Liver (tissue), 9 donors: ENCODE results near the gene PARP16. TPM values are rescaled to one million over a fixed set of nuclear protein-coding genes. Genes with fewer than 3 reads are reported as not detected.

Experiments used
- DNase-seq: peaks from one replicate; pipeline ENCODE4 v3.0.0-alpha.2; 2017; ENCODE audit warnings: low spot score
- H3K27ac ChIP-seq, 2 donors: one replicate each; pipeline ENCODE4 v1.7.0; 2013; ENCODE audit warnings: inconsistent platforms in 2 of 2, low read length in 2 of 2, control low read depth in 1 of 2, low read depth in 1 of 2, mild to moderate bottlenecking in 1 of 2
- H3K27me3 ChIP-seq, 4 donors: one replicate each; pipeline versions ENCODE4 v1.6.1 to v1.7.0; 2013; ENCODE audit warnings: low read length in 3 of 4, inconsistent platforms in 1 of 4, mild to moderate bottlenecking in 1 of 4, moderate library complexity in 1 of 4; ENCODE audit not compliant: control insufficient read depth in 4 of 4, insufficient read depth in 4 of 4
- H3K36me3 ChIP-seq, 4 donors: one replicate each; pipeline versions ENCODE4 v1.6.1 to v1.7.0; 2013; ENCODE audit warnings: low read length in 3 of 4, mild to moderate bottlenecking in 3 of 4, low read depth in 1 of 4, moderate library complexity in 1 of 4; ENCODE audit not compliant: control insufficient read depth in 4 of 4, insufficient read depth in 3 of 4
- H3K4me1 ChIP-seq, 4 donors: one replicate each; pipeline versions ENCODE4 v1.6.1 to v1.7.0; 2013; ENCODE audit warnings: low read length in 3 of 4, mild to moderate bottlenecking in 3 of 4, moderate library complexity in 1 of 4; ENCODE audit not compliant: control insufficient read depth in 4 of 4, insufficient read depth in 4 of 4
- H3K4me3 ChIP-seq, 3 donors: one replicate each; pipeline versions ENCODE4 v1.6.1 to v1.7.0; 2013; ENCODE audit warnings: low read length in 3 of 3, control low read depth in 1 of 3, low read depth in 1 of 3, mild to moderate bottlenecking in 1 of 3
- H3K9ac ChIP-seq, 2 donors: one replicate each; pipeline ENCODE4 v1.7.0; 2013; ENCODE audit warnings: low read length in 2 of 2, mild to moderate bottlenecking in 2 of 2, moderate library complexity in 2 of 2, control low read depth in 1 of 2, low read depth in 1 of 2
- H3K9me3 ChIP-seq, 4 donors: one replicate each; pipeline versions ENCODE4 v1.6.1 to v1.7.0; 2013; ENCODE audit warnings: low read length in 3 of 4; ENCODE audit not compliant: control insufficient read depth in 4 of 4
- ATF3 ChIP-seq: IDR thresholded peaks from 2 replicates; pipeline ENCODE4 v1.6.1; 2016; ENCODE audit warnings: antibody characterized with exemption
- CTCF ChIP-seq: fragments of 150-350 bp; IDR thresholded peaks from 2 replicates; pipeline ENCODE4 v1.5.1; 2017; ENCODE audit warnings: improper control_type of control experiment, low read depth, low read length; ENCODE audit not compliant: missing input control
- EGR1 ChIP-seq, 2 donors: IDR thresholded peaks; 2 replicates each; pipeline ENCODE4 v1.6.1; 2016 to 2018; ENCODE audit warnings: antibody characterized with exemption in 2 of 2, low read depth in 2 of 2
- FOXA1 ChIP-seq: IDR thresholded peaks from 2 replicates; pipeline ENCODE4 v1.6.1; 2016; ENCODE audit warnings: antibody characterized with exemption
- FOXA2 ChIP-seq: IDR thresholded peaks from 2 replicates; pipeline ENCODE4 v1.6.1; 2016; ENCODE audit warnings: antibody characterized with exemption
- GABPA ChIP-seq, 2 donors: IDR thresholded peaks in 1 of 2; conservative IDR thresholded peaks in 1 of 2; 2 replicates each; pipeline ENCODE4 v1.6.1; 2016; ENCODE audit warnings: antibody characterized with exemption in 2 of 2, mild to moderate bottlenecking in 1 of 2, moderate library complexity in 1 of 2
- HNF4A ChIP-seq, 2 donors: conservative IDR thresholded peaks; 2 replicates each; pipeline ENCODE4 v1.6.1; 2016; ENCODE audit warnings: antibody characterized with exemption in 2 of 2, mild to moderate bottlenecking in 2 of 2
- HNF4G ChIP-seq: IDR thresholded peaks from 2 replicates; pipeline ENCODE4 v1.6.1; 2016; ENCODE audit warnings: antibody characterized with exemption
- JUND ChIP-seq, 2 donors: IDR thresholded peaks; 2 replicates each; pipeline ENCODE4 v1.6.1; 2016; ENCODE audit warnings: antibody characterized with exemption in 2 of 2
- MAX ChIP-seq: IDR thresholded peaks from 2 replicates; pipeline ENCODE4 v1.6.1; 2016; ENCODE audit warnings: antibody characterized with exemption
- NR2F2 ChIP-seq: IDR thresholded peaks from 2 replicates; pipeline ENCODE4 v1.6.1; 2016; ENCODE audit warnings: antibody characterized with exemption
- RAD21 ChIP-seq, 2 donors: IDR thresholded peaks; 2 replicates each; pipeline ENCODE4 v1.6.1; 2016; ENCODE audit warnings: antibody characterized with exemption in 2 of 2, mild to moderate bottlenecking in 2 of 2
- REST ChIP-seq: IDR thresholded peaks from 2 replicates; pipeline ENCODE4 v1.6.1; 2016; ENCODE audit warnings: antibody characterized with exemption, mild to moderate bottlenecking
- RXRA ChIP-seq, 2 donors: IDR thresholded peaks; 2 replicates each; pipeline ENCODE4 v1.6.1; 2017 to 2018; ENCODE audit warnings: antibody characterized with exemption in 2 of 2, mild to moderate bottlenecking in 1 of 2
- SP1 ChIP-seq: IDR thresholded peaks from 2 replicates; pipeline ENCODE4 v1.6.1; 2018; ENCODE audit warnings: antibody characterized with exemption, mild to moderate bottlenecking
- TAF1 ChIP-seq: conservative IDR thresholded peaks from 2 replicates; pipeline ENCODE4 v1.6.1; 2016; ENCODE audit warnings: antibody characterized with exemption, mild to moderate bottlenecking
- YY1 ChIP-seq: IDR thresholded peaks from 2 replicates; pipeline ENCODE4 v1.6.1; 2016; ENCODE audit warnings: antibody characterized with exemption, mild to moderate bottlenecking
- ZBTB33 ChIP-seq: IDR thresholded peaks from 2 replicates; pipeline ENCODE4 v1.6.1; 2016; ENCODE audit warnings: antibody characterized with exemption
- WGBS: extraction: QIAGEN DNeasy Blood & Tissue Kit; methylation state at CpG from one replicate; pipeline ENCODE4 v1.1.7; 2013; 5-methylcytosine and 5-hydroxymethylcytosine counted together
- polyA plus RNA-seq, 2 donors: library from polyadenylated mRNA; stranded (reverse) in 1 of 2; unstranded in 1 of 2; fragments of 200-250 nt in 1 of 2; fragments of >200 nt in 1 of 2; fragmentation: Nextera tagmentation in 1 of 2; extraction: Ambion mirVana in 1 of 2; gene quantifications; one replicate each; pipeline versions ENCODE4 v1.2.1 to v1.2.3, GENCODE V29; 2013 to 2015
- total RNA-seq, 2 donors: library from RNA; depleted of rRNA; stranded (reverse); fragments of >200 nt; gene quantifications; one replicate each; pipeline ENCODE4 v1.2.3, GENCODE V29; 2014
- donor health status: healthy.
- donor health status: healthy.
- donor health status: healthy.
- donor health status: healthy.
- donor health status: healthy.

PARP16 gene
- total and polyA plus RNA-seq, 4 donors = 4.0 to 6.9 (median 5.7) TPM

- WGBS = 93% methylated on average over 18 of the region's 18 CpGs
- H3K9ac ChIP-seq = no peak overlapping the region
These were observed 43.5 kb upstream of the PARP16 start for GRCh38 chr15:65329984-65330735.

More at GRCh38 chr15:65329984-65330735, 43.5 kb upstream of the PARP16 start:
- TF ChIP-seq REST (no peak), NR2F2 (no peak), FOXA1 (no peak), YY1 (no peak), MAX (no peak), JUND (IDR thresholded peaks at IDR 0.05) (no peak), CTCF (no peak), RAD21 (IDR thresholded peaks at IDR 0.05) (no peak), HNF4G (no peak), FOXA2 (no peak), HNF4A (conservative IDR thresholded peaks at IDR 0.05) (no peak), EGR1 (IDR thresholded peaks at IDR 0.05; ENCODE audit: low read depth in 2 of 2) (no peak), RXRA (IDR thresholded peaks at IDR 0.05) (no peak), ATF3 (no peak), GABPA (IDR thresholded peaks at IDR 0.05 in 1 of 2, conservative IDR thresholded peaks at IDR 0.05 in 1 of 2) (no peak), TAF1 (no peak), SP1 (no peak), ZBTB33 (no peak)
- no peaks in the 10 kb centered on the region for H3K27me3 ChIP-seq
- H3K4me1 ChIP-seq = no peaks in the 10 kb centered on the region
- H3K36me3 ChIP-seq = no peaks in the 10 kb centered on the region
- no peak overlapping the region for H3K4me3 ChIP-seq
- no peaks in the 10 kb centered on the region for H3K9me3 ChIP-seq
- DNase-seq = no peak
- no peak overlapping the region for H3K27ac ChIP-seq
